SHP77 (cell line): ENCODE results near the gene MBL2.

Experiments
- DNase-seq, 2 experiments: peaks; one replicate each; lab custom pipeline; 2025; lab: John Stamatoyannopoulos, UW

Gene MBL2

GRCh38 chr10:52771534-52772445 is 794 bp downstream of the MBL2 start:
- DNase-seq, result no peak

GRCh38 chr10:52770904-52771303 is 1.7 kb downstream of the MBL2 start:
- no peak for DNase-seq

GRCh38 chr10:52769966-52770365 is 2.6 kb downstream of the MBL2 start:
- DNase-seq, result no peak

- no peak for DNase-seq
Measured at GRCh38 chr10:52768001-52768532, 4.5 kb downstream of the MBL2 start.

GRCh38 chr10:52762088-52762487 is 10.5 kb downstream of the MBL2 start:
- DNase-seq, result no peak

- DNase-seq, result no peak
Measured at GRCh38 chr10:52759154-52759553, 13.4 kb downstream of the MBL2 start.

- no peak for DNase-seq
Measured at GRCh38 chr10:52758406-52758805, 14.2 kb downstream of the MBL2 start.

DNA sequence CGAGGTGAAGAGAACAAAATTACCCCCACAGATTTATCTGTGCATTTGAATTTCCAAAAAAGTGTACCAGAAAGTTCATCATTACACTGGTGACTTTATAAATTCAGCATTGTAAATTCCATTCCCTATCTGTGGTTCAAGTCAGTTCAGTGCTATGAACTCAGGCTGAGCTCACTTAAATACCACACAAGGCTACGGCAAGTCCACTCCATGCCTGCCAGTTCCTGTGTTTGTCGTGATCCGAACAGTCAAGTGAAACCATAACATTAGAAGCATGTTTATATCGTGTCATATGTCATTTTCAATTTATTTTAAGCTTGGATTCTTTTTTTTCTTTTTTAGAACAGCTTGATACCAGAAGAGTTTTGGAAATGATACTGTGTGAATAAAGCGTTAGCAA is 14.8 kb downstream of the MBL2 start:
- DNase-seq, result no peak

- DNase-seq, result no peak
Measured at GRCh38 chr10:52756966-52757365, 15.6 kb downstream of the MBL2 start.

DNA sequence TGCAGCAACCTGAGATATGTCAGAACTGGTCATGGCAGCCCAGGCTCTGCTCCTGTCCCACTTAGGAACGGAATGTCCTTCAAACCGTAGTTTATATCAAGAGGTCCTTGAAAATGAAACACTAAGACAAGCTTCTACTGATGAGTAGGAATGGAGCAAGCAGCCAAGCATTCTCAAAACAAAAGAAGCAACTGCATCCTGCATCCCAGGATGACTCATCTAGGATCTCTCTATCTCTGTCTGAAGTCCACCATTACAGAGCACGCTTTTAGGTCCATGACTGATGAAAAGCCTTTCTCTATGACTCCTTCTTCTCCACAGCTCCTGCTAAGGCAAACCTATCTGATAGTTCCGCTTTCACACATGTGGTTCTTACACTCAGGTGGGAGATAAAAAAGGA is 16.3 kb downstream of the MBL2 start:
- DNase-seq, result no peak

- no peak for DNase-seq
Measured at GRCh38 chr10:52755297-52756062, 17.1 kb downstream of the MBL2 start.

GRCh38 chr10:52752801-52753445 is 19.7 kb downstream of the MBL2 start:
- no peak for DNase-seq

GRCh38 chr10:52752261-52752660 is 20.3 kb downstream of the MBL2 start:
- DNase-seq, result no peak

DNA sequence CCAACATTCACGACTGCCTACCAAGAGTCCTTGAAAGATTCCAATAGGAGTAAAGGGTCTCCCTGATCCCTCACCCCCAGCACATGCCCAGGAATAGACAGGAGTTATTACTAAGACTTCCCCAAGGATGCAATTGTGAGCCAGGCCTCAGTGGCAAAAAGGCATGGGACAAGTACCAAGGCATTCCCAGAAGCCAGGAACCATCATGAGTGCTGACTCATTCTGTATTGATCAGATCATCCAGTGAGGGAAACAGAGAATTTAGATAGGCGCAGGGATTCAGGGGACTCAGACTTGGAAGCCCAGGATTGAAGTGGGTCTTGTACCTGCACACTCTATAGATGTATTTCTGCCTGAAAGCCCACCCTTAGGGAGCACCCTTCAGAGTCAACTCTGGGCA is 21.2 kb downstream of the MBL2 start:
- DNase-seq, result no peak

DNA sequence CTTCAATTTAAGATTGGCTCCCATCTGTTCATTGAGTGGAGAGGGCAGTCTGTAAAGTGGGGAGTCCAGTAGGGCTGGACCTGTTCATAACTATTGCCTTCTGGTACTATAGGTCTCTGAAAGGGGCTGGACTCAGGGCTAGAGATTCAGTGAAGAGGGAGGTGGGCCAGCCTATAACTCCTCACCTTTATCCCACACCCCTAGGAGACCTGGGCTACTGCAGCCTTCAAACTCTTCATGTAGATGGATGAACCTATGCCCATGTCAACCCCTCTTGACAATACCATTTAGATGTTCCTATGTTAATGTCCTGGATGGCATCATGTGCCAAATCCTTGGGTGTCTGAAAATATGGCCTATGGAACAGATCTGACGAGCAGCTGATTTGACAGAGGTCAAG is 22.0 kb downstream of the MBL2 start:
- DNase-seq, result no peak

- no peak for DNase-seq
Measured at GRCh38 chr10:52747694-52748093, 24.9 kb downstream of the MBL2 start.

GRCh38 chr10:52746169-52746568 is 26.4 kb downstream of the MBL2 start:
- DNase-seq, result no peak

- DNase-seq, result no peak
Measured at GRCh38 chr10:52744057-52744805, 28.4 kb downstream of the MBL2 start.

GRCh38 chr10:52742731-52743130 is 29.9 kb downstream of the MBL2 start:
- no peak for DNase-seq

DNA sequence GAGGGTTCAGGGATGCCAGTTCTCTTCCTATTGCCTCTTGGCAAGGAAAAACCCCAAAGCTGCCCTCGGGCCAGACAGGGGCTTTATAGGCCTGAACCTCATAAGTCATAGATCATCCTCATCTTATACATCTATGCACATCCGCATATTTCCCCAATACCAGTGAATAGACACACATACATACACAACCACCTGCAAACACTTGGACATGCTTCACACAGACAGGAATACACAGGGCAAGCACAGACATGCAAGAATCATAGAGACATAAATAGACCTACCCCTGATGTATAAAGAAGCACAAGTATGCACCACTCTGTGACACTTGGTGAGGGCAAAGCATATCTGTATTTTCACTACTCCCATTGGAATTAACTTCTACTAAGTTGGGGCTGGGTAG is 30.7 kb downstream of the MBL2 start:
- no peak for DNase-seq

DNA sequence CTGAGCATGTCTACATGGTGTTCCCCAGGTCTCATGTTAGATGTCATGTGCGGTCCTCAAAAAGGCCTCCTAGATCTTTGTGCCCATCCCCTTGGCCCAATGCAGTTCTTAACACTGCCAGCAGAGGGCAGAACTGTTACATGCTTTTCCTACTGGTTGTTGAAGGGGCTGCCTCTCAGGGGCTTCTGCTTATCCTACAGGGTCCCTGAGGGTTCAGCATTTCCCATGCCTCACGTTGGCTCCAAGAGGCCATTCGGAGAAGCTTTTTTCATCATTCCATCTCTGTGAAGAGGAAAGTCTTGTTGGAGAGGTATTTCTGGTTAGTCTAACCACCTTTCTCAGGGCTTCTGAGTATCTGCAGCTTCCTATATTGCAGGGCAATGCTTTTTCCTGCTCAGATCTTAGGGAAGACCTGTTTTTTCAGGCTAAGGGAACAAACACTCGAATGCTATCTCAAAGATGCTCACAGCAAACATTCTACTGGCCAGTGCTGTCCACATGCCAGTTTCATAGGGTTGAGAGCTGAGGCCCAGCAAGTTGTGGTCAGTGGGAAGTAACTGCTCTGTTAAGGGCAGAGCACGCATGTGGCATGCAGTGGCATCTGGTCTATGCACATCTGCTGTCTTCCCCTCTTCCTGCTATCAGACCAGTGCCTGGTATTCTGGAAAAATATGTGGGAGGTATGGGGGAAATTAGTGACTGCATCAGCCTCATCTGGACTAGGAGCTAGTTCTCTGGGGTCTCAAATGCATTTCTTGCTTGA is 31.5 kb downstream of the MBL2 start:
- DNase-seq, result peak in 1 of 2 experiments; percentile 7
